Lower lobe of right lung (tissue), 2 donors: ENCODE measurements around the gene RAC3. TPM values are rescaled to one million over a fixed set of nuclear protein-coding genes. Genes with fewer than 3 reads are reported as not detected.

Experiments used
- ATAC-seq, 2 donors: fragments of 200-7000 bp; cut with Tn5 transposase; one replicate each; pipeline ENCODE4 v1.9.1; 2020 to 2022; ENCODE audit warnings: mild to moderate bottlenecking in 2 of 2, moderate library complexity in 2 of 2
- DNase-seq: peaks from one replicate; pipeline ENCODE4 v3.0.0-alpha.2; 2020
- H3K27ac ChIP-seq: fragments of 200-600 bp; one replicate; pipeline ENCODE4 v1.8.0; 2022
- H3K27me3 ChIP-seq: fragments of 200-600 bp; one replicate; pipeline ENCODE4 v1.8.0; 2022; ENCODE audit warnings: low read depth
- H3K36me3 ChIP-seq: fragments of 200-600 bp; one replicate; pipeline ENCODE4 v1.8.0; 2022; ENCODE audit warnings: mild to moderate bottlenecking
- H3K4me1 ChIP-seq: fragments of 200-600 bp; one replicate; pipeline ENCODE4 v1.8.0; 2022
- H3K4me3 ChIP-seq: fragments of 200-600 bp; one replicate; pipeline ENCODE4 v1.8.0; 2022; ENCODE audit warnings: mild to moderate bottlenecking
- H3K9me3 ChIP-seq: fragments of 200-600 bp; one replicate; pipeline ENCODE4 v1.8.0; 2022
- intact Hi-C: fragments of 100-400 bp; cut with DNase I; formaldehyde crosslinking; loops from one replicate; pipeline ENCODE4 v1.11.0; 2022
- total RNA-seq: library from RNA; stranded (reverse); fragmentation: NEBNext Ultra II Directional; extraction: Animal tissue kit (Norgen Biotek cat#: 25700); gene quantifications from one replicate; pipeline ENCODE4 v1.2.1, GENCODE V29; 2021
- TF ChIP-seq, protein P1 (sequence below): fragments of 200-600 bp; IDR thresholded peaks from one replicate; pipeline ENCODE4 v1.8.0; 2022; ENCODE audit warnings: antibody characterized with exemption, mild to moderate bottlenecking
- donor health status: DM: no; HTN: yes; CAD: no; lungs with severe emphysema.

Gene RAC3
- total RNA-seq, 1 donor from 2014 or later, result 2.8 TPM

DNA sequence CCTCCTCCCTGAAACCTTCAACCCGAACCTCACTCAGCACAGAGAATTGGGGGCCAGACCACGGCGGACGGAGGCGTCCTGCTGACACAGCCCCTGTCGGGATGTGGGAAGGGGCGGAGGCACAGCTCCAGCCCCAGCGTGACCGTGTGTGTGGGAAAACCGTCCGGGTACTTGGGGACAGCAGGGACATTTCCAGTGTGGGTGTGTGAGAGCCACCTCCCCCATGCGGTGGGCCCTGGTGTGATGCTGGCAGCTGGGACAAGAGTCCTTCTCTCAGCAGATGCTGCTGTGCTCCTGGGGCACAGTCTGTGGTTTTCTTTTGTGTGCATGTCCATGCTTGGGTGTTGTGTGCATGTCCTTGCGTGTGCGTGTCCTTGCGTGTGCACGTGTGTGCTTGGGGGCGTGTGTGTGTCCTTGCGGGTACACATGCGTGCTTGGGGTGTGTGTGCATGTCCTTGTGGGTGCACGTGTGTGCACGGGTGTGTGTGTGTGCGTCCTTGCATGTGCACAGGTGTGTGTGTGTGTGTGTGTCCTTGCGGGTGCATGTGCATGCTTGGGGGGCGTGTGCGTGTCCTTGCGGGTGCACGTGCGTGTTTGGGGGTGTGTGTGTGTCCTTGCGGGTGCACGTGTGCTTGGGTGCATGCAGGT, 25.7 kb upstream of the RAC3 start:
- TF ChIP-seq, protein P1, sequence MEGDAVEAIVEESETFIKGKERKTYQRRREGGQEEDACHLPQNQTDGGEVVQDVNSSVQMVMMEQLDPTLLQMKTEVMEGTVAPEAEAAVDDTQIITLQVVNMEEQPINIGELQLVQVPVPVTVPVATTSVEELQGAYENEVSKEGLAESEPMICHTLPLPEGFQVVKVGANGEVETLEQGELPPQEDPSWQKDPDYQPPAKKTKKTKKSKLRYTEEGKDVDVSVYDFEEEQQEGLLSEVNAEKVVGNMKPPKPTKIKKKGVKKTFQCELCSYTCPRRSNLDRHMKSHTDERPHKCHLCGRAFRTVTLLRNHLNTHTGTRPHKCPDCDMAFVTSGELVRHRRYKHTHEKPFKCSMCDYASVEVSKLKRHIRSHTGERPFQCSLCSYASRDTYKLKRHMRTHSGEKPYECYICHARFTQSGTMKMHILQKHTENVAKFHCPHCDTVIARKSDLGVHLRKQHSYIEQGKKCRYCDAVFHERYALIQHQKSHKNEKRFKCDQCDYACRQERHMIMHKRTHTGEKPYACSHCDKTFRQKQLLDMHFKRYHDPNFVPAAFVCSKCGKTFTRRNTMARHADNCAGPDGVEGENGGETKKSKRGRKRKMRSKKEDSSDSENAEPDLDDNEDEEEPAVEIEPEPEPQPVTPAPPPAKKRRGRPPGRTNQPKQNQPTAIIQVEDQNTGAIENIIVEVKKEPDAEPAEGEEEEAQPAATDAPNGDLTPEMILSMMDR, result no peak
- Histone ChIP-seq H3K27me3 (no peaks in the 10 kb centered on the region), H3K9me3 (no peaks in the 10 kb centered on the region), H3K27ac (no peak overlapping the region), H3K36me3 (no peaks in the 10 kb centered on the region), H3K4me1 (peaks cover 12% of the 10 kb centered on the region), H3K4me3 (no peak overlapping the region)
- intact Hi-C loops, result no loop called here
- no peak for DNase-seq
- no peak for ATAC-seq

- no peak for ATAC-seq
- H3K4me3 ChIP-seq, result no peak overlapping the region
- no peak overlapping the region for H3K27ac ChIP-seq
- peaks cover 4% of the 10 kb centered on the region for H3K36me3 ChIP-seq
- no peaks in the 10 kb centered on the region for H3K27me3 ChIP-seq
- H3K4me1 ChIP-seq, result peaks cover 12% of the 10 kb centered on the region
- no peak for DNase-seq
- intact Hi-C loops, result no loop called here
- TF ChIP-seq, protein P1, result no peak
- H3K9me3 ChIP-seq, result no peaks in the 10 kb centered on the region
Measured at GRCh38 chr17:82006468-82007227, 24.8 kb upstream of the RAC3 start.

DNA sequence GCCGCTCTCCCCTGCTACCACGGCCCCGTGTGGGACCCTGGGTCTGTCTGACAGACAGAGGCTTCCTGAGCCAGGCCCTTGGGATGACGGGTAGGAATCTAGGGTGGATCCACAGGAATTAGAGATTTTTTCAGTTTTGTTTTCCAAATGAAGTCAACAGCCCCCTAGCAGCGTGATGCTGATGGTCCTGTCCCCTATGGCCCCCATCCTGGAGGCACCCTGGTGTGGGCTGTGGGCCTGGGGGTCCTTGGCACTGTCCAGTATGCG, 24.3 kb upstream of the RAC3 start:
- TF ChIP-seq, protein P1, result no peak
- Histone ChIP-seq H3K9me3 (no peaks in the 10 kb centered on the region), H3K27me3 (no peaks in the 10 kb centered on the region), H3K36me3 (peaks cover 9% of the 10 kb centered on the region), H3K27ac (no peak overlapping the region), H3K4me1 (peaks cover 12% of the 10 kb centered on the region), H3K4me3 (no peak overlapping the region)
- ATAC-seq, result no peak
- intact Hi-C loops, result no loop called here
- DNase-seq, result no peak

DNA sequence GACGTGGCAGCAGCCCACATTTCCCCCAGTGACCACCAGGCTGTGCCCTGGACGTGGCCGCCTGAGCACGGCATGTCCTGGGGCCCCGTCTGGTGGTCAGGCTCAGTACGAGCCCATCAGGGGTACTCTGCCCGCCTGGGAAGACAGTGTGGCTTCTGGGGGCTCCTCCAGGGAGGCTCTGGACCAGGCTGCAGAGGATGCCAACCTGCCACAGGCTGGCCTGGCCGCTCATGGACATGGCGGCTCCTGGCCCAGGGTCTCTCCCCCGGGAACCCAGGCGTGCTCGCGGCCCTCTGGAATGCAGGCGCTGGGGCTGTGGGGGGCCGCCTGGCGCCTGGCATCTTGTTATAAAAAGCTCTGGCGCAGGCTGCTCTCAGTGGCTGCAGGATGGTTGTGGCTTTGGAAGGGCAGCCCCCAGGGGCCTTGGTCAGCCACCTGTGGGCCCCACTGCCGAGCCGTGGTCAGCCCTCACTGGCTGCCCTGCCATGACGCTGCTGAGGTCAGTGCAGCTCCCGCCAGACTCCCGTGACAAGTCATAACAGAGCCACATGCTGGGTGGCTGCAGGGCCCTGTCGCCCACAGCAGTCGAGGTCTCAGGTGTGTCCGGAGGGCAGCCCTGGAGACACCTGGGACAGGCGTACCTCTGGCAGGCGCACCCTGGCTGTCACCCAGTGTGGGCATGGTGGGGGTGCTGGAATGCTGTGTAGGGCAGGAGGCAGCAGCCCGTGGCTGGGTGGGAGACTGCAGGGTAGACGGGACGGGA, 23.8 kb upstream of the RAC3 start:
- H3K4me1 ChIP-seq, result peaks cover 12% of the 10 kb centered on the region
- TF ChIP-seq, protein P1, result no peak
- intact Hi-C loops, result no loop called here
- H3K4me3 ChIP-seq, result no peak overlapping the region
- H3K27me3 ChIP-seq, result no peaks in the 10 kb centered on the region
- peaks cover 10% of the 10 kb centered on the region for H3K36me3 ChIP-seq
- ATAC-seq (no peak), DNase-seq (no peak)
- no peak overlapping the region for H3K27ac ChIP-seq
- H3K9me3 ChIP-seq, result no peaks in the 10 kb centered on the region

DNA sequence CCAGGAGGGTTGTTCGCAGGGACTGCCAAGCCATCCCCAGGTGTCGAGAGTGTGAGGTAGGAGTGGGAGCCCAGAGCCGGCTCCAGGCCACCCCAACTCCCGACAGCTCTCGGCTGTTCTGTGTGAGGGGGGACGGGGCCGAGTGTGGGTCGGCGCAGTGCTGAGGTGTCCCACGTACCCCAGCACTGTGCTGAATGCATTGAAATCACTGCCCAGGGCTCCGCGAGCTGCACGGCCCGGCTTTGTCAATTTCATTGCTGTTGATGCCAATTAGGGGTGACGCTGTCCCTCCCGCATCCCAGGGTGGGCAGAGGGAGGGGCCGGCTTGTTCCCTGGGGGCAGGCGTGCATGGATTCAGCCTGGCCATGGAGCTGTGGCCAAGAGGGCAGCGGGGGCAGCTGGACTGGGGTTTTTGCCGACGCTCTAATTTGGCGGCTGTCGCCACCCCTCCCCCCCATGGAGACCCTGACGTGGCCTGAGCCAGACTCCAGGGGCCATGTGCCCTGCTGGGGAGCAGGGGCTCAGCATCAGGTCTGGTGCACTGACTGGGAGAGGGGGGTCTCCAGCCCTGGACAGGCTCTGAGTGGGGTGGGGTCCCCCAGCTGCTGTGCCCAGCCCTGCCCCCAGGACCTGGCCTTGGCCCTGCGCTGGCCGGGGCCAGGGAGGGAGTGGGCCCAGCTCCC, 23.1 kb upstream of the RAC3 start:
- Histone ChIP-seq H3K9me3 (no peaks in the 10 kb centered on the region), H3K36me3 (peaks cover 10% of the 10 kb centered on the region), H3K27ac (no peak overlapping the region), H3K27me3 (no peaks in the 10 kb centered on the region), H3K4me3 (no peak overlapping the region), H3K4me1 (peaks cover 10% of the 10 kb centered on the region)
- ATAC-seq (no peak), DNase-seq (no peak)
- TF ChIP-seq, protein P1, result no peak
- intact Hi-C loops, result no loop called here
